Hepatocyte (in vitro differentiated cells): Measurements from ENCODE around the gene STK17B. TPM values are rescaled to one million over a fixed set of nuclear protein-coding genes. Genes with fewer than 3 reads are reported as not detected.

ENCODE experiments used
- DNase-seq: peaks from one replicate; pipeline ENCODE4 v3.0.0-alpha.2; 2016; ENCODE audit warnings: low spot score
- H2AFZ ChIP-seq: fragments of 200-600 bp; sonication (generic); 2 replicates; pipeline ENCODE4 v1.6.0; 2016; ENCODE audit warnings: antibody characterized with exemption, mild to moderate bottlenecking
- H3K27ac ChIP-seq: fragments of 200-600 bp; sonication (generic); 2 replicates; pipeline ENCODE4 v1.5.1; 2016; ENCODE audit warnings: mild to moderate bottlenecking
- H3K27me3 ChIP-seq: fragments of 200-600 bp; sonication (generic); 2 replicates; pipeline ENCODE4 v1.6.1; 2016
- H3K36me3 ChIP-seq: fragments of 200-600 bp; sonication (generic); replicated peaks from 2 replicates; pipeline ENCODE4 v1.5.1; 2016; ENCODE audit warnings: low read depth; ENCODE audit not compliant: insufficient read depth
- H3K4me1 ChIP-seq: fragments of 200-600 bp; sonication (generic); 2 replicates; pipeline ENCODE4 v1.5.1; 2016; ENCODE audit warnings: mild to moderate bottlenecking, moderate library complexity; ENCODE audit not compliant: insufficient read depth
- H3K4me2 ChIP-seq: fragments of 200-600 bp; sonication (generic); 2 replicates; pipeline ENCODE4 v1.6.0; 2016
- H3K4me3 ChIP-seq: fragments of 200-600 bp; sonication (generic); 2 replicates; pipeline ENCODE4 v1.5.1; 2016; ENCODE audit warnings: mild to moderate bottlenecking
- H3K79me2 ChIP-seq: fragments of 200-600 bp; sonication (generic); 2 replicates; pipeline ENCODE4 v1.6.0; 2017; ENCODE audit warnings: mild to moderate bottlenecking
- H3K9me2 ChIP-seq: fragments of 200-600 bp; sonication (generic); replicated peaks from 2 replicates; pipeline ENCODE4 v1.6.0; 2017; ENCODE audit warnings: mild to moderate bottlenecking; ENCODE audit not compliant: insufficient read depth
- H3K9me3 ChIP-seq: fragments of 200-600 bp; sonication (generic); 2 replicates; pipeline ENCODE4 v1.5.1; 2016; ENCODE audit warnings: low read depth, mild to moderate bottlenecking
- H4K20me1 ChIP-seq: fragments of 200-600 bp; sonication (generic); 2 replicates; pipeline ENCODE4 v1.6.0; 2016; ENCODE audit warnings: mild to moderate bottlenecking; ENCODE audit not compliant: insufficient read depth, poor library complexity, severe bottlenecking
- EZH2 ChIP-seq: fragments of 200-600 bp; sonication (generic); IDR thresholded peaks from 2 replicates; pipeline ENCODE4 v1.6.1; 2016; ENCODE audit warnings: antibody characterized with exemption, mild to moderate bottlenecking, borderline replicate concordance
- EZH2phosphoT487 ChIP-seq: fragments of 200-600 bp; sonication (generic); IDR thresholded peaks from one replicate; pipeline ENCODE4 v1.6.1; 2018; ENCODE audit warnings: antibody characterized with exemption, mild to moderate bottlenecking, low read depth, moderate library complexity; ENCODE audit not compliant: unreplicated experiment, severe bottlenecking
- WGBS: methylation state at CpG from one replicate; pipeline ENCODE4 v1.1.6; 2016; ENCODE audit warnings: low lambda C conversion rate; ENCODE audit errors: missing lambda C conversion rate; 5-methylcytosine and 5-hydroxymethylcytosine counted together
- polyA plus RNA-seq: library from polyadenylated mRNA; unstranded; fragments of >200 nt; fragmentation: Nextera tagmentation; extraction: Ambion mirVana; gene quantifications from 2 replicates; pipeline ENCODE4 v1.2.1, GENCODE V29; 2016
- total RNA-seq: library from RNA; depleted of rRNA; stranded (reverse); fragments of >200 nt; gene quantifications from 2 replicates; pipeline ENCODE4 v1.2.3, GENCODE V29; 2014
- TF ChIP-seq, protein P1 (sequence below): fragments of 200-600 bp; sonication (generic); IDR thresholded peaks from 2 replicates; pipeline ENCODE4 v1.5.1; 2016; ENCODE audit warnings: antibody characterized with exemption, mild to moderate bottlenecking; ENCODE audit not compliant: poor library complexity

Gene STK17B
- total and polyA plus RNA-seq, 2 experiments from 2014 or later = 6.4 to 45.5 TPM

DNA sequence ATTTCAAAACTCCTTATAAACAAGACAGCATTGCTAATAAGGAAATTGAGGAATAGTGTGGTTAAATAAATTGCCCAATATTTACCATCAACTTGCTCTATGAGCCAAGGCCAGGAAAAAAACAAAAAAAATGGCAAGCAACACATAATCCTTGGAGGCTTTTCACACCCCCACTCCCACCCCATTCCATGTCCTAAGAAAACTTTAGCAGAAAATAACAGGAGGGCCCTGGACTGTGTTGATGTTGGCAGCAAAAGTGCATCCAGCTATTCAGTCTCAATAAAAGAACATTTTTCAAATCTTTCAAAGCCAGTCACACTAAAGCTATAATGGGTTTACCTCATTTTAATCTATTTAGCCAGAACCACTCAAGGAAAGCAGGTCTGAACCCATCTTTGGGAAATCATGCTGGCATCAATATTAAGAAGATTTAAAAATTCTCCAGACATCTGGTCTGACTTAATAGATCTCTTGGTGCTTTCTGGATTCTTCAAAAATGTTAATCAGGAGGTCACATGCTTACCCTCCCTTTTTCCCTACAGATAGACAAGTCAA, 34.6 kb upstream of the STK17B start:
- Histone ChIP-seq H3K36me3 (no peaks in the 10 kb centered on the region), H3K4me1 (peaks cover 9% of the 10 kb centered on the region), H3K4me2 (no peak overlapping the region), H3K4me3 (no peak overlapping the region), H2AFZ (no peak overlapping the region), H3K9me2 (no peaks in the 10 kb centered on the region), H3K27ac (no peak overlapping the region), H3K79me2 (no peaks in the 10 kb centered on the region), H4K20me1 (no peaks in the 10 kb centered on the region), H3K27me3 (no peaks in the 10 kb centered on the region), H3K9me3 (no peaks in the 10 kb centered on the region)
- TF ChIP-seq, protein P1, sequence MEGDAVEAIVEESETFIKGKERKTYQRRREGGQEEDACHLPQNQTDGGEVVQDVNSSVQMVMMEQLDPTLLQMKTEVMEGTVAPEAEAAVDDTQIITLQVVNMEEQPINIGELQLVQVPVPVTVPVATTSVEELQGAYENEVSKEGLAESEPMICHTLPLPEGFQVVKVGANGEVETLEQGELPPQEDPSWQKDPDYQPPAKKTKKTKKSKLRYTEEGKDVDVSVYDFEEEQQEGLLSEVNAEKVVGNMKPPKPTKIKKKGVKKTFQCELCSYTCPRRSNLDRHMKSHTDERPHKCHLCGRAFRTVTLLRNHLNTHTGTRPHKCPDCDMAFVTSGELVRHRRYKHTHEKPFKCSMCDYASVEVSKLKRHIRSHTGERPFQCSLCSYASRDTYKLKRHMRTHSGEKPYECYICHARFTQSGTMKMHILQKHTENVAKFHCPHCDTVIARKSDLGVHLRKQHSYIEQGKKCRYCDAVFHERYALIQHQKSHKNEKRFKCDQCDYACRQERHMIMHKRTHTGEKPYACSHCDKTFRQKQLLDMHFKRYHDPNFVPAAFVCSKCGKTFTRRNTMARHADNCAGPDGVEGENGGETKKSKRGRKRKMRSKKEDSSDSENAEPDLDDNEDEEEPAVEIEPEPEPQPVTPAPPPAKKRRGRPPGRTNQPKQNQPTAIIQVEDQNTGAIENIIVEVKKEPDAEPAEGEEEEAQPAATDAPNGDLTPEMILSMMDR = no peak
- TF ChIP-seq EZH2 = no peak
- no peak for TF ChIP-seq EZH2phosphoT487
- no peak for DNase-seq

DNA sequence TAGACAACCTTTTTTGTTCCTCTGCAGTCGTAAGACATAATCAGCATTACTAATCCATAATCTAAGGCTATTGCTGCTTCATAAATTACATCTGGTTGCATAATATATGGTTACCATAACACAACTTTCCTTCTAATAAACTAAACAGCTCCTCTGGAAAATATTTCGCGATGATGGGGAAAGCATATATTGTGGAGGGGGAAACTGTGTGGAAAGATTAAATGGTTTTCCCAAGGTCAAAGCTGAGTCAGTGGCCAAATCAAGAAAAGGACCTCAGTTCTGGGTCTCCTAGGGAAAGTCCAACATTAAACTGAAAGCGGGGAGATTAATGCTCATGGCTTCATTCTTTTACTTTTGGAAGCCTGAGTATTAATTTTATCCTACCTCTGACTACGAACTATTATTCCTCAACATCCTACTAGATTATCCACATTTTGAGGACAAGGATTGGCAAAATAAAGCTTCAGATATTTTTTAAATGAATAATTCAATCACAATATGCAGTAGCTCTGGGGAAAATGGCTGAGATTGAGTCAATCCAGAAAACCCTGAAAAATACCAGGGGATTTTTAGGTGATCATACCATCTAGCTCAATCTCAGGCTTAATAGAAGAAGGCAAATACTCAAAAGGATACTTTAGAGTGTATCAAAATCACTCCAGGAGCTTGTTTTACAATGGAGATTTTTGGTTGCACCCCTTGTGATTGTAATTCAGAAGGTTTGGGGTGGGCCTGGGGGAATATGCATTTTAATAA, 33.8 kb upstream of the STK17B start:
- DNase-seq = no peak
- H3K4me3 ChIP-seq = no peak overlapping the region
- WGBS = 93% methylated on average over 5 of the region's 5 CpGs
- no peaks in the 10 kb centered on the region for H3K79me2 ChIP-seq
- TF ChIP-seq, protein P1 = no peak
- TF ChIP-seq EZH2 (no peak), EZH2phosphoT487 (no peak)
- no peaks in the 10 kb centered on the region for H3K36me3 ChIP-seq
- peaks cover 9% of the 10 kb centered on the region for H3K4me1 ChIP-seq
- no peak overlapping the region for H3K4me2 ChIP-seq
- no peaks in the 10 kb centered on the region for H4K20me1 ChIP-seq
- H3K27me3 ChIP-seq = no peaks in the 10 kb centered on the region
- no peak overlapping the region for H2AFZ ChIP-seq
- no peak overlapping the region for H3K27ac ChIP-seq
- no peaks in the 10 kb centered on the region for H3K9me2 ChIP-seq
- H3K9me3 ChIP-seq = no peaks in the 10 kb centered on the region

DNA sequence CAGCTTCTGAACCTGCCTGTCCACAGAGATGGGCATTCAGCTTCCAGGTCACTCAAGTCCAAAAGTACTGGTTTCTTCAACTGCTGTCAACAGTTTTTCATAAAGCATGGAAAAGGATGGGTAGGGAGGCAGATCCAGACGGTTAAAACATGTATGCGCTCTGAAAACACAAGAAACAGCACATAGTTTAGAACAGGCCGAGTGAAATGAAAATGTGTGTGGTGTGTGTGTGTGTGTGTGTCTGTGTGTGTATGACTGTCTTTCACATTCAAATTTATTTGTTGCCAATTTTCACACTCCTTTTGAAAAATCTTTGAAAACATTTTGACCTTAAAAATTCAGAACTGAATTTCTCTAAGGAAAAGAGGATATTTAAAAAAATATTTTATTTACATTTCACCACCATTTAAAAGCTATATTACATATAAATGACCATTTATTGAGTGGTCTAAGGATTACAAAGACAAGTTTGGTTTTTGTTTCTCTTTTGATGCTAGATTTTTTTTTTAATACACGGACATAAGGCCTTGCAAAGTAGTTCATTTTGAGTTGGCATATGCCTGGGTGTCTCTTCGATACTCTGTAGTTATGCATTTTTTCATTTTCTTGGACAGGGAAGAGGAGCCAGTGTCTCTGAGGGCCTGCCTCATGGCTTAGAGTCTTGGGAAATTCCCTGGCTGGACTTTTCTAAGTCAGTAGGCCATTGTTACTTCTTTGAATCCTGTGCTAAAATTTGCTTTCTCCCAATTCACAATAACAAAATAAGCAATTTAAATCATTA, 30.0 kb upstream of the STK17B start:
- 94% methylated on average over 5 of the region's 5 CpGs for WGBS

More for the DNA sequence above, 30.0 kb upstream of the STK17B start:
- H3K9me3 ChIP-seq = no peaks in the 10 kb centered on the region
- H3K4me3 ChIP-seq = no peak overlapping the region
- H3K4me1 ChIP-seq = no peaks in the 10 kb centered on the region
- no peak overlapping the region for H3K4me2 ChIP-seq
- H3K27me3 ChIP-seq = no peaks in the 10 kb centered on the region
- H3K79me2 ChIP-seq = no peaks in the 10 kb centered on the region
- no peak overlapping the region for H2AFZ ChIP-seq
- H3K36me3 ChIP-seq = no peaks in the 10 kb centered on the region
- no peaks in the 10 kb centered on the region for H4K20me1 ChIP-seq
- H3K27ac ChIP-seq = no peak overlapping the region
- TF ChIP-seq EZH2 (no peak), EZH2phosphoT487 (no peak)
- TF ChIP-seq, protein P1 = no peak
- H3K9me2 ChIP-seq = no peaks in the 10 kb centered on the region
- no peak for DNase-seq
